Suprapubic skin (tissue), 3 donors: ENCODE data around the gene SAA1.

Source experiments
- POLR2A ChIP-seq, 2 donors: fragments of 450-650 bp; IDR thresholded peaks; one replicate each; pipeline ENCODE4 v1.6.1; 2017; ENCODE audit warnings: antibody characterized with exemption in 2 of 2, mild to moderate bottlenecking in 2 of 2, moderate library complexity in 2 of 2
- TF ChIP-seq, protein P1 (sequence below), 2 donors: fragments of 200-600 bp in 1 of 2; fragments of 450-650 bp in 1 of 2; sonication (generic) in 1 of 2; IDR thresholded peaks; one replicate each; pipeline ENCODE4 v1.5.1; 2016 to 2019; ENCODE audit warnings: antibody characterized with exemption in 2 of 2, mild to moderate bottlenecking in 1 of 2, moderate library complexity in 1 of 2

DNA sequence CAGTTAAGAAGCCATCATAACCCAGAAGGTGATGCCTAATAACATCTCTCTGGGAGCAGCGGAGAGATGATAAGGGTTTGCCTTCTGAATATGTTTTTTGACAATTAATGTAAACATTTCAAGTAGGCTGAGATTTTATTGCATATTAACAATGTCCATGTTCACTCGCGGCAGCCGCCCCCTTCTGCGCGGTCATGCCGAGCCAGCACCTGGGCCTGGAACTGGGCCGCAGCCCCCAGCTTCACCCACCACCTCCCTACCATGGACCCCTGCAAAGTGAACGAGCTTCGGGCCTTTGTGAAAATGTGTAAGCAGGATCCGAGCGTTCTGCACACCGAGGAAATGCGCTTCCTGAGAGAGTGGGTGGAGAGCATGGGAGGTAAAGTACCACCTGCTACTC, 4.3 kb upstream of the SAA1 start:
- TF ChIP-seq, protein P1, sequence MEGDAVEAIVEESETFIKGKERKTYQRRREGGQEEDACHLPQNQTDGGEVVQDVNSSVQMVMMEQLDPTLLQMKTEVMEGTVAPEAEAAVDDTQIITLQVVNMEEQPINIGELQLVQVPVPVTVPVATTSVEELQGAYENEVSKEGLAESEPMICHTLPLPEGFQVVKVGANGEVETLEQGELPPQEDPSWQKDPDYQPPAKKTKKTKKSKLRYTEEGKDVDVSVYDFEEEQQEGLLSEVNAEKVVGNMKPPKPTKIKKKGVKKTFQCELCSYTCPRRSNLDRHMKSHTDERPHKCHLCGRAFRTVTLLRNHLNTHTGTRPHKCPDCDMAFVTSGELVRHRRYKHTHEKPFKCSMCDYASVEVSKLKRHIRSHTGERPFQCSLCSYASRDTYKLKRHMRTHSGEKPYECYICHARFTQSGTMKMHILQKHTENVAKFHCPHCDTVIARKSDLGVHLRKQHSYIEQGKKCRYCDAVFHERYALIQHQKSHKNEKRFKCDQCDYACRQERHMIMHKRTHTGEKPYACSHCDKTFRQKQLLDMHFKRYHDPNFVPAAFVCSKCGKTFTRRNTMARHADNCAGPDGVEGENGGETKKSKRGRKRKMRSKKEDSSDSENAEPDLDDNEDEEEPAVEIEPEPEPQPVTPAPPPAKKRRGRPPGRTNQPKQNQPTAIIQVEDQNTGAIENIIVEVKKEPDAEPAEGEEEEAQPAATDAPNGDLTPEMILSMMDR (IDR thresholded peaks at IDR 0.05) = no peak
- TF ChIP-seq POLR2A (IDR thresholded peaks at IDR 0.05) = no peak
